Brain pericyte (primary cell): Measurements from ENCODE around the gene LPCAT4.
"Not testable (repeated sequence)": the region's sequence is repeated elsewhere in the genome, so short reads cannot be mapped to it uniquely, and the experiment has no call there.

Experiments
- DNase-seq: peaks from one replicate; pipeline ENCODE4 v3.0.0-alpha.2; 2012; ENCODE audit warnings: low read depth, low spot score

The LPCAT4 gene

DNA sequence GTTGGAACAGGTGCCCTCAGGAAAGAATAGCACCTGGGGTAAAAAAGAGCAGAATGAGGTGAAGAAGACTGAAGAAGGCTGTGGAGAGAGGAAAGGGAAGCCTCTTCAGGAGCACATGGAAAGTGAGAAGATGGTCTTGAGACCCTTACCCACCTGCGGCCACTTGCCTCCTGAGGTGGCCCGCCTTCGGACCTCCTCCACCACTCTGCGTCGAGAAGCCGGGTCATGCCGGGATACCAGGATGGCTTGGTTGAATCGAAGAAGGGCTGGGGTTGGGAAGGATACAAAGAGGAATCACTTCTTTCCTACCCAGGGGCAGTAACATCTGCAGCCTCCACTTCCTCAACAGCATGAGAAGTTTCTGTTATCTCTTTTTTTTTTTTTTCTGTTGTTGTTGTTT lies 3.0 kb downstream of the LPCAT4 start:
- DNase-seq, result no peak

DNA sequence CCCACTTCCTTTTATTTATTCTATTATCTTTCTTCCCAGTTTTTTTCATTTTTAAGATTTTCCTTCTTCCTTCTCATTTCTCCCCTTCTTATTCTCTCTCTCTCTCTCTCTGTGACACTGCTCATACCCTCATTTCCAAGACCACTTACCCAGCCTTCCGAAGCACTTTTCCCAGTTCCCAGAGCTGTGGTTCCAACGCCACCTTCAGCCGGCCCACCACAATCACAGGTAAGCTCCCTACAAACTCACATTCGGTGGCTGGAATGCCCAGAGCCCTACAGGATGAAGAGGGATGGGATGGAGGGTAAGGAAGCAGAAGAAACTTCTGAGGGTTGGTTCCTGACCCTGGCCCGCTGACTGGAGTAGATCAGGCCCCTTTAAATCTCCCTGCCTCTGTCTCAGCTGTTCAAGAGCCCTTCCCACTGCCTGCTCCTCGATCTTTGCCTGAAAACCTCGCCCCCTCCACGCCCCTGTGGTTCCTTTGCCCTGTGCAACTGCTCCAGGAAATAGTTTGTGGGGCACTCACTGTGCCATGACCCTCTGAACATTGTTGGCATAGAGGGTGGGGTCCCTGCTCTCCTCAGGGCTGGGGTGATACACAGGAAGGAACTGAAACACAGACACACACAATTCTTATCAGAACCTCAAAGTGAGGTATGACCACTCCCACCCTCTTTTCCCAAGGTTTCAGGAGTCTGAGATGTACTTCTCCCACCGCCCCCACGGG lies 4.8 kb downstream of the LPCAT4 start:
- no peak for DNase-seq

GRCh38 chr15:34361278-34361677 lies 5.7 kb downstream of the LPCAT4 start:
- DNase-seq, result no peak

DNA sequence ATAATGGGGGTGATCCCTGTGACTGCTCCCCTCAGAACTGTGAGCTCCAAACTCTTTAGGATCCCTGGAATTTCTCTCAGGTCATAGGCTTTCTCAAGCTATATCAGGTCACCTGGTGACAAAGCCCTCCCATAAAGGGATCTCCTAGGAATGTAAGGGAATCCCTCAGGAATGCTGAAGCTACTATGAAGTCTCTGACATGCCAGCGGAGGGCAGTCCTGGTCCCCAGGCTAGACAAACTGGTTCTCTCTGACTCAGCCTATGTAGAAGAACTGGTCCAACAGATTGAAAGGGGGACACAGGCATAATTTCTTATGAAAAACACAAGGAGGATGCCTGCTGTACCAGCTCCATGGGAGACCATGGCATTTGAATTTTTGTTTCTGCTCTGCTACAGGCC lies 6.7 kb downstream of the LPCAT4 start:
- no peak for DNase-seq

DNA sequence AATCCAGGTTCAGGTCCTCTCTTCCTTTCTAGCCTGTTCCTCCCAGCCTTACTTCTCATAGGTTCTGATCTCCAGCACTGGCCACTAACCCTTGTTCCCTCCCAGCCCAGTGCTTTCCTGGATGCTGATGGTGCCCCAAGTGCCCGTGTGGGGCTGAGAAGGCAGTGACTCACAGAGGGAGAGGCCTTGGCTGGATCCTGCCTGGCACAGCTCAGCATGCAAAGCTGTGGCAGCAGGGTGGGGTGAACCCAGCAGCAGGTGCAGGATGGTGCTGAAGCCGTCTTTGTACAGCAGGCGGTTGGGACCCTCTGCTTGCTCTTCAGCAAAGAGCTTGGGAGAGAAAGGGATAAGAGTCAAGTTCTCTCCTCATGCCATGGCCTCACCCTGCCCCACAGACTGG lies 7.6 kb downstream of the LPCAT4 start:
- no peak for DNase-seq

DNA sequence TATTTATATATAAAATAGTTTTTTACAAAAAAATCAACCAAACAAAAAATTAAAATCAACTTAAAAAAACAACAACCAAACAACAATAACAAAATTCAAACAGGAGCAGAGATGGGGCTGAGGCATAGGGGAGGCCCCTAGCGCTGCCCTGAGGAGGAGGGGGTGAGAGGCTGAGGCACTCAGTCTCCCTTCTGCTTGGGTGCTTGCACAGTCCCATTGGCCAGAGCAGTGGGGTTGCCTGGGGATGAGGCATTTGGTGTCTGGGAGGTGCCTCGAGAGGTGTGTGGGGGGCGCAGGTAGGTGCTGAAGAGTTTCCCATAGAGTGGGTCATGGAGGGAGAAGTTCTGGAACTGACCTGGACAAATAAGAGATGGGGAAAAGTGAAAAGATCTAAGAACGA lies 8.0 kb downstream of the LPCAT4 start:
- no peak for DNase-seq

DNA sequence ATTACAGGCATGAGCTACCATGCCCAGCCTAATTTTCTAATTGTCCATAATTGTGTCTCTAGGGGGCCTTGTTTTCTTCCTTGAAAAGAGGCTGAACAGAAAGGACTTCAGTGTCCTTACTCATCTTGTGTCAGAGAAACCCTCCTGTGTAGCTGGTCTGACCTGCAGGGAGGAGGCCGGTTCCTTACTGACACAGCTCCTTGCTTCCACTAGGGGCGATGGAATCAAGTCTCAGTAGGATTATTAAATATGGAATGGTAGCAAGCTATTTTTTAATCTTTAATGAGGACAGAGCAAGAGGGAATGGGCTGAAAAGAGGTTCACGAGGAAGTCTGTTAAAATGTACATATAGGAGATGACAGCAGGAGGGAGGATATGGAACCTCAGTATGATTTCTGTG lies 8.6 kb downstream of the LPCAT4 start:
- DNase-seq, result no peak

- no peak for DNase-seq
These were observed 9.3 kb downstream of the LPCAT4 start for GRCh38 chr15:34357653-34358052.

- DNase-seq, result no peak
These were observed 11.8 kb downstream of the LPCAT4 start for GRCh38 chr15:34355241-34355640.

GRCh38 chr15:34354286-34354685 lies 12.7 kb downstream of the LPCAT4 start:
- no peak for DNase-seq

- no peak for DNase-seq
These were observed 13.4 kb downstream of the LPCAT4 start for GRCh38 chr15:34353627-34354026.

DNA sequence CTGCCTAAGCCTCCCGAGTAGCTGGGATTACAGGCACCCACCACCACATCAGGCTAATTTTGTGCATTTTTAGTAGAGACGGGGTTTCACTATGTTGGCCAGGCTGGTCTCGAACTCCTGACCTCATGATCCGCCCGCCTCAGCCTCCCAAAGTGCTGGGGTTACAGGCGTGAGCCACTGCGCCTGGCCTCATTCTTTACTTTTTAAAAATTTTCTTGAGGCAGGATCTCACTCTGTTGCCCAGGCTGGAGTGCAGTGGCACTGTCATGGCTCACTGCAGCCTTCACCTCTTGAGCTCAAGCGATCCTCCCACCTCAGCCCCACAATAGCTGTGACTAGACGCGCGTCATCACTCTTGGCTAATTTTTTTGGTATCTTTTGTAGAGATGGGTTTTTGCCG lies 14.0 kb downstream of the LPCAT4 start:
- not testable (repeated sequence) for DNase-seq

GRCh38 chr15:34349769-34350168 lies 17.2 kb downstream of the LPCAT4 start:
- DNase-seq, result no peak

DNA sequence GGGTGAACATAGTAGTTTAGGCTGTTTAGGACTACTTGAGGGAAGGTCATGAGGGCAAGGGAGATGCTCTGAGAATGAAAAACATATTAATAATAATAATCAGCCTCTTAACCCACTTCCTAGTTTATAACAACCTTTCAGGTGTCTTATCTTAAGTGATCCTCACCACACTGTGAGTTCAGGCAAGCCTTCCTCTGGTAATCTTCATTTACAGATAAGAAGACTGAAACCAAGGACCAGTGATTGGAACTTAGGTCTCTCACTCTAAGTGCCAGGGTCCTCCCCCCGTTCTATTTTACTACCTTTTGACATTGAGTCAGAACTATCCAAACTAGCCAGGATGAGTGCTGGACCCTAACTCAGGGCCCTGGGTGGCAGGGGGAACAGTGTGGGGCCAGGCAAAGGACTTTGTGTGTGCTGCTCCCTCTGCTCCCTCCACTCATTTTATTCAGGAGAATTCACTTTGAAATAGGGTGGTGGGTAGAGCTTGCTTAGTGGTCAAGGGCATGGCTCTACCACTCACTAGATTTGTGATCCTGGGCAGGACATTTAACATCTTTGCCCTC lies 18.2 kb downstream of the LPCAT4 start:
- no peak for DNase-seq

DNA sequence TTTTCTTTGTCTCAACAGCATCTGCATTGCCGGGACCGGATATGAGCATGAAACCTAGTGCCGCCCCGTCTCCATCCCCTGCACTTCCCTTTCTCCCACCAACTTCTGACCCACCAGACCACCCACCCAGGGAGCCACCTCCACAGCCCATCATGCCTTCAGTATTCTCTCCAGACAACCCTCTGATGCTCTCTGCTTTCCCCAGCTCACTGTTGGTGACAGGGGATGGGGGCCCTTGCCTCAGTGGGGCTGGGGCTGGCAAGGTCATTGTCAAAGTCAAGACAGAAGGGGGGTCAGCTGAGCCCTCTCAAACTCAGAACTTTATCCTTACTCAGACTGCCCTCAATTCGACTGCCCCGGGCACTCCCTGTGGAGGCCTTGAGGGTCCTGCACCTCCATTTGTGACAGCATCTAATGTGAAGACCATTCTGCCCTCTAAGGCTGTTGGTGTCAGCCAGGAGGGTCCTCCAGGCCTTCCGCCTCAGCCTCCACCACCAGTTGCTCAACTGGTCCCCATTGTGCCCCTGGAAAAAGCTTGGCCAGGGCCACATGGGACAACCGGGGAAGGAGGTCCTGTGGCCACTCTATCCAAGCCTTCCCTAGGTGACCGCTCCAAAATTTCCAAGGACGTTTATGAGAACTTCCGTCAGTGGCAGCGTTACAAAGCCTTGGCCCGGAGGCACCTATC lies 18.9 kb downstream of the LPCAT4 start:
- no peak for DNase-seq

DNA sequence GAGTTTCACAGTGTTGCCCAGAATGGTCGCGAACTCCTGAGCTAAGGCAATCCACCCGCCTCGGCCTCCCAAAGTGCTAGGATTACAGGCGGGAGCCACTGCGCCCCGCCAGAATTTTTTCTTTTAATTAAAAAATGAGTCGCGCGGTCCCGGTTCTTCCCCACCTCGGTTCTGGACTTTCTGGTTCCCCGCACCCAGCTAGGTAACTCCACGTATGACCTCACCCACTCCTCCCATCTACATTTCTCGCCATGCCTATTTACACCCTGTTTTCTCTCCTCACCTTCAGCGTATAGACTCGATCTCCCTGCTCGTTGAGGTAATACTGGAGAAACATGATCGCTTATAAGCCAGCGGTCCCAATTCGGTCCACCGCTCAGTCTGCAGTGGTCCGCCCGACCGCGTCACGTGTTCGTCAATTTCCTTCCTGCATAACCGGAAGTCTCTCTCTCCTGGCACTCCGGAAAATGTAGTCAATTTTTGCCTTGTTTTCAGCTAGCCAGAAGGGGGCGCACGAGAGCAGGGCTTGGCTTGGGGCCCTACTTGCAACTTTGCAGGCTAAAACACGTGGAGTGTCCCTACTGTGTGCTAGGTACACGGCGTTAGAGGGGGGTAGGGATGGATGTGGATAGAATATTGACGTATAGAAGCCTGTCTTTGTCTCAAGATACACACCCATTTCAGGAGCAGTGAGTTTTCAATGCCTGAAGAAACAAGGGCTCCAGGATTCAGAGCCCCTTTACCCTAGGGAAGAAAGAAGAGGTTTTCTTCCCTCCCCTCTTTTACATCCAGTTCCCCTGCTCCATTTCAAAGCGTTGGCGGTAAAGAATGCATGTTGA lies 24.0 kb downstream of the LPCAT4 start, which contains the start of the genes NOP10 and NUTM1:
NOP10 (minus strand) TSS at position 400 of the 839 bp plus-strand sequence; CDS start at position 337, 63 bp downstream.
NUTM1 (plus strand) TSS at position 579 of the 839 bp plus-strand sequence. CDS start 382 bp downstream, outside the sequence.
- peak; percentile 79 for DNase-seq

DNA sequence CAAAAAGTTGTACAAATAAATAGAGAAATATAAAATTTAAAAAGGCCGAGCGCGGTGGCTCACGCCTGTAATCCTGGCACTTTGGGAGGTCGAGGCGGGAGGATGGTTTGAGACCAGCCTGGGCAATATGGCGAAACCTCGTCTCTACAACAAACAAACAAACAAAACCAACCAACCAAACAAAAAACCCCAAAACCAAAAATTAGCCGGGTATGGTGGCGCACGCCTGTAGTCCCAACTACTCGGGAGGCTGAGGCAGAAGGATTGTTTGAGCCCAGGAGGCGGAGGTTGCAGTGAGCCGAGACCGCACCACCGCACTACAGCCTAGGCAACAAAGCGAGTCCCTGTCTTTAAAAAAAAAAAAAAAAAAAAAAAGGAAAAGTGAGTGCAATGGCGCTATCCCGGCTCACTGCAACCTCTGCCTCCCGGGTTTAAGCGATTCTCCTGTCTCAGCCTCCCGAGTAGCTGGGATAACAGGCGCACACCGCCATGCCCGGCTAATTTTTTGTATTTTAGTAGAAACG lies 24.7 kb downstream of the LPCAT4 start:
- not testable (repeated sequence) for DNase-seq

DNA sequence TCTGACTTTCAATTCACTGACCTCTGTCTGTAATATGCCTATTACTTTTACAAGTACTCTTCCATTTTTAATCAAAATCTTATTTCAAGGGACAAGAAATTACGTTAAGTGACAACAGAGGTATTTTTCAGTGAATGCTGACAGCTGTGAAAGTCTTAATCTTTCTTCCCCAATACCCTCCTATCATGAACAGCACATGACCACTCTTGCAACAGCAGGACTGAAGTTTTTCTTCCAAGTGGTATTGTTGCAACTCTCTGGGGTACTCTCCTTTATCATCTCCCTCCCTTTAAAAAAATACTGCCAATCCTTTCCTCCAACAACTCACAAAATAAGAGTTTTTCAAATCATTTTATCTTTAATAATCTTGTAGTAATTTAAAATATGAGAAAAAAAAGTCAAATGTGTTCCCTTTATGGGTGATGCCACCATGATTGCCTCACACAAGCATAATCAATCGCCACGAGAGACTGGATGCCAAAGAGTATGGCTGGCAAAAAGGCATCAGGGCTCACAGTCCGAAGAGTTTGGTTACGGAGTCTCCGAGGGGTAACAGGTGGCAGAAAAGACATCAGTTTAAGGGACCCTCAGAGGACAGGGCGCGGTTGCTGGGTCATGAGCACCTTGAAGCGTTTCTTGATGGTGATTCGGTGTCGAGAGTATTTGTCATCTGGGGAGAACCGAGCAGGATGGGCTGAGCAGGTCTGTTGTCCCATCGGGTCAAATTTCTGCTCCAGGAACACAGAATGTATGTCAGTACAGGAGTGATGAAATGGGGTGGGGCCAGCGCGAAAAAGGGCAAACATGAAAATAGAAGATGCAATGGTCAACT lies 25.4 kb downstream of the LPCAT4 start:
- no peak for DNase-seq

- no peak for DNase-seq
These were observed 27.1 kb downstream of the LPCAT4 start for GRCh38 chr15:34339946-34340345.

DNA sequence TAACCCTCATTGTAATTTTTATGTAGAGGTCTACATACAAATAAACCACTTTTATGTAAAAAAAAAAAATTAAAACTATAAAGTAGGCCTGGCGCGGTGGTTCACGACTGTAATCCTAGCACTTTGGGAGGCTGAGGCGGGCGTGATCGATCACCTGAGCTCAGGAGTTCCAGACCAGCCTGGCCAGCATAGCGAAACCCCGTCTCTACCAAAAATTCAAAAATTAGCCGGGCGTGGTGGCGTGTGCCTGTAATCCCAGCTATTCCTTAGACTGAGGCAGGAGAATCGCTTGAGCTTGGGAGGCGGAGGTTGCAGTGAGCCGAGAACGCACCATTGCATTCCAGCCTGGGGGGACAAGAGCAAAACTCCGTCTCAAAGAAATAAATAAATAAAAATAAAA lies 28.6 kb downstream of the LPCAT4 start:
- DNase-seq, result no peak
